Activated CD4-positive, alpha-beta T cell treated with anti-CD3 and anti-CD28 coated beads, Interleukin-2, Interleukin-6, amounts not matched to agents 100 ng/mL and 50 ng/mL, durations not matched to agents 16 hours and 8 hours (primary cell): Measurements from ENCODE around the gene ELMO2.
A peak's percentile ranks its signal among the peaks of the same experiment; 100 is the strongest.
"Not testable (repeated sequence)": the region's sequence is repeated elsewhere in the genome, so short reads cannot be mapped to it uniquely, and the experiment has no call there.

ENCODE experiments used
- DNase-seq: peaks from one replicate; pipeline ENCODE4 v3.0.0-alpha.2; 2020

ELMO2 gene

DNA sequence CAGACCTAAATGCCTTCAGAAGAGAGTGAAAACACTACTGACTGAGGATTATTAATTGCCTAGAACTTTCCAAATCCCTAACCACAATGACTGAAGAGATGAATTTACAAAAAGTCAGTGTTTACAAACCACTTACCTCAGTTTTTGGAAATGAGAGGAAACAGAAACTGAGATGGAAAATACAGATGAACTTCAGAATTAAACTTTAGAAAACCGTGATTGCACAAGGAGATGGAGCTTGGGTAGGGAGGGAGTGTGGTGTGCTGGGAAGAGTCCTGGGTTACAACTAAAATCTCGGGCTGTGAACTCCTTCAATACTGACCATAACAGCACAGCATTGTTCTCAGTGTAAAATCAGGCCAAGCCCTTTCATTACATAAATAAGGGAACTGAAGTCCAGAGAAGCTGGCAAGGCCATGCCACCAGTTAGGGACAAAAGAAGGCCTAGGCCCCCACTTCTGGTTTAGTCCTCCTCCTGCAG, 4.0 kb downstream of the ELMO2 start:
- peak; percentile 11 for DNase-seq

DNA sequence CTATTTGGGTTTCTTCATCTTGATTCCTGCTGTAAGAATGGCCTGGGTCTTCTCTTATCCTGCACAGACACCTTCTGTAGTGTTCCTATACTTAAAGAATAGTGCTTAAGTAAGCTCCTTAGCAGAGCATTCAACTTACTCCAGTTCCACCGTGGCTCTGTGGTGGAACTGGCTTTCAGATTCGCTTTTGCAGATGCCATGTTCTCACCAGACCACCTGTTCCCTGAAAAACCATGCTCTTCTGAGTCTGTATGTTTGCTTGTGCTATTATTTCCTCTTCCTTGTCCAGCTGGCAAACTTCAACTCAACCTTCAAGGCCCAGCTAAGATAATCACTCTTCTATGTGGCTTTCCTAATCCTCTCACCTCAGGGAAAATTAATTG, 4.9 kb downstream of the ELMO2 start:
- peak; percentile 43 for DNase-seq

DNA sequence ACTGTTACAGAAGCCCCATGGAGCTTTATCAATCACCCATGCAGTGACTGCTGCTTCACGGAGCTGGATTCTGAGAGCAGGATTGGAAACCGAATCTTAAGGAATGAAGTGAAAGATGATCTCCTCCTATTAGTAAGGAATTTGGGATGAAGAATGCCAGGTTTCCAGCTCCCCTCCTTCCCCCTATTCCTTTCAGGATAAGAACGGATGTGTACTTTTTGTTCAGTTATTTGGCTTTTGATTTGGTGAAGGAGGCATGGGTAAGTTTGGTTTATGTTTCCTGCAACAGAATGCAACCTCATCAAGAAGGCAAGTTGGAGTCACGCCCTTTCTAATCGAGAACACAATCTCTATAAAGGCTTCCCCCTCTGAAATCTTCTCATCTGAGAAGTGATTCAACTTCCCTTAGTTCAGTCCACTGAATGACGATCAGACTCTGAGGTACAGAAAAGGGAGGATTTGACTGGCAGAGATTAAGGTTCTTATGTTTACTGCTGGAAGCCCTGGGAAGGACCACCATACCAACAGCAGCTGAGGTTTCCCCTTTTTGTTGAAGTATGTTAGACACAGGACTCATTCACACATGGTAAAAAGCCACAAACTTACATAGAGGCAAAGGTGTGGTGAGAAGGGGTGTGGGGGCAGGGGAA, 5.5 kb downstream of the ELMO2 start:
- peak; percentile 77 for DNase-seq

DNA sequence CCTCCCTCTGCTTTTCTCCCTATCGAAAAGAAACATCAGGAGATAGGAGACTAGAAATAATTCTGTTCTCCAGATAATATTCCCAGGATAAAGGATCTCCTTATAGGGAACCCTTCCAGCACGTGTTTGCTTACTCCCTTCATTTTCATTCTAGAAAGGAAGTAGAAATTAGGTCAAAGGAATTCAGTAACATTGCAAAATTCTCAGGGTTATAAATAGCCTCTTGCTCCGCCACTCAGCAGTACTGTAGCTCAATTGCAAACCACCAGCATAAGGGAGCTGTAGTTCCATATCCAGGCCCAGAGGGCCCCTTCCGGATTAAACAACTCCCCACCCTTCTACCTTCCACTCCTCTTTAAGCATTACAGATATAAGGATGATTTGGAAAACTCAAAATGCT, 6.2 kb downstream of the ELMO2 start:
- DNase-seq, result no peak

DNA sequence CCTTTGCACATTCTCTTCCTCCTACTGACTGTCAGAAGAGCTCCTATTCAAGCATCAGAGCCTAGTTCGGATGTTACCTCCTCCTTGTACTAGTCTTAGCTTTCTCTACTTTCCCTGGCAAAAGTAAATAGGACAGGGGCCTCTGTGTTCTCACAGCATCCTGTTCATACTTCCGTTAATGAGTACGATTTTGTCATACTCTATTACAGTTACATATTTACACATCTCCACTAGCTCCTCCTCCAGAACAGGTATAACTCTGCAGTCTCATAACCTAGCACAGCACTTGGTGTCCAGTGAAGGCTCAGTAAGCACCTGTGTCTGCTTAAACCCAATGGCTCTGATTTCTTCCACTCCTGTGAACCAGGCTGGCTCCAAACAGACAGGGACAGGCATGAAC, 7.0 kb downstream of the ELMO2 start:
- peak; percentile 12 for DNase-seq

DNA sequence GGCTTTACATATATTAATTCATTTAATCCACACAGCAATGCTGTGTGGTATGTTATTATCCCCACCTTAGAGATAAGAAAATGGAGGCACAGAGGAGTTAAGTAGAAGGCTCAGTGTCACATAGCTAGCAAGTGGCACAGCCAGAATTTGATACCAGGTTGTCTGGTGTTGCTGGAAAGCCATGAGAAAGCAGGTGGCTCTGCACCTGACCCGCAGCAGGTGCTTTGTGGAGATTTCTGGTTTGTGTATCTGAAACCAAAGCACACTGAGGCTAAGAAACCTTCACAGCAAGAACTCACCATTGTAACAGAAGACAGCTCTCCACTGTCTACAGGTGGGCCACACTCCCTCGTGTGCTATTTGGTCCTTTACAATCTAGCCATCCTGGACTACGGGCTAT, 7.5 kb downstream of the ELMO2 start:
- no peak for DNase-seq

DNA sequence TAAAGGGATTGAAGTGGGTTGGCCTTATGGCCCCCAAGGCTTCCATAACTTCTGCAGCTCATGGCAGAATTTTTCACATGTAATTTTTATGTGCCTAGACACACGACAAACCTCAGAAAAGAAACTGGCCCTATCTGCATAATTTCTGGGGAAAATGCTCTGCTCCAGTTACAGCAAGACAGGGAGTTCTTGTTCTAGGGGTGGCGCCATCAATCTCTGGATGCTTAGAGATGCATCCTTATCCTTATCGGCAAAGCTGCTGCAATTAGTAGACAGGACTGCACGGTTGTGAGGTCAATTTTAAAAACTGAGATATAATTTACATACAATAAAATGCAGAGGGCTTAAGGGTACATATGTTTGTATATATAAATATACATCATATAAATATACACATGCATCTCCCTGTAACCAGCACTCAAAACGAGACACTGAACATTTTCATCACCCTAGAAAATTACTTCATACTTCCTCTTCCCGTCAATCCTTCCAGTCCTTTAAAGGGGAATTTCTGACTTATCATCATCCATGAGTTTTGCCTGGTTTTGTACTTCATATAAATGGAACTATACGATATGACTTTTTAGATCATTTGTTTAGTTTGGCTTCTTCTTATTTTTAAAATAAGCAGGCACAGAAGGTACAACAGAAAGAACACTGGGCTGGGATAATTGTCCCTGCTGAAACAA, 10.2 kb downstream of the ELMO2 start:
- no peak for DNase-seq

DNA sequence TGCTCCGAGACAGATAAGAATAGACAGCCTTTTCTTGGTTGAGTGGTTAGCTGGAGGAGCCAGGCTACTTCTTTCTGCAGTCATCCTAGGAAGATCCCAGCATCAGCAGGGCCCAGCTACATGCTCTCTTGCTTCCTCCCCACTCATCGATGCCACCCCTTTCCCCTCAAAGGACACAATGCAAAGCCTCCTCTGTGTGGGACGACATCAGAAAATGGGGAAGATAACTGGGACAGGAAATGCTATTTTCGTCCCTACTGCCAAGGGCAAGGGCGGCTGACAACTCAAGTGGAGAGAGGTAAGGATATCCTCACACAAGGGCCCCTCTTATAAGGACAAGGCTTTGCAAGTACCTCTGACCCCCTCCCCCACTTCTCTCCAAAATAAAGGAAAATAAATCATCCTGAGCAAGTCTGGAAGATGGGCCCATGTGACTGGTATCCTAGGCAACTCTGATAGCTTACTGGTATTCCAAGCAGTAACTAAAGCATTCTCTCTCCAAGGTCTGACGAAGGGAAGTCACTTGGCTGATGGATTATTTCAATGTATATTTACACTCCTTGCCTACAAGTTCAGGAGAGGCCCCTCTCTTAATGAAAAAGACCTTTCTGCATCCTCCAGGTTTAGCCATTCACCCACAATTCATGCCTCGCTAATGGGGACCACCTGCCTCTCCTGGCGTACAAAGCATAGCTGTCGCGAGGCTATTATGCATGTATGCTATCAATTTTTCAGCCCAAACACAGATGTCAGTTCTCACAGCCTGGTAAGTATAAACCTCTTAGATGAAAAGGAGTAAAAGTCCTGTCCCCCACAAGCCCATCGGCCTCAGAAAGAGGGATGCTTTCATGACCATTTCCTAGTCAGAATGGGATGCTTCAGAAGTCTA, 11.3 kb downstream of the ELMO2 start:
- DNase-seq, result no peak

DNA sequence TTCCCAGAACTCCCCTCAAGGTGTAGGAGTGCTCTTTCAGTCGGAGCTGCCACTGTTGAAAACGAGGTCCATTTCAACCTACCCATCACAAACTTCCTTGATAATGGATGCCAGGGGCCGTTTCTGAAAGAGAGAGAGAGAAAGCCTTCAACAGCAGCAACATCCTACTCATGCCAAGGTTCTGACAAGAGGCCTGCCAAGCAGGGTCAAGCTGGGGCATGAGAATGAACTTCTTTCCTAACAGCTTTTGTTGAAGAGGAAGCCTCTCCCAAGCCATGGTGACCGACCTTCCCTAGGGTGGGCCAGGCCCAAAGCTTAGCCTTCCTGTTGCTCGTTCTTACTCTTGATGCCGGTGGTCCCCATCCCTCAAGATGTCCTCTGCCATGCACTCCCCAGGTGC, 12.4 kb downstream of the ELMO2 start:
- no peak for DNase-seq

DNA sequence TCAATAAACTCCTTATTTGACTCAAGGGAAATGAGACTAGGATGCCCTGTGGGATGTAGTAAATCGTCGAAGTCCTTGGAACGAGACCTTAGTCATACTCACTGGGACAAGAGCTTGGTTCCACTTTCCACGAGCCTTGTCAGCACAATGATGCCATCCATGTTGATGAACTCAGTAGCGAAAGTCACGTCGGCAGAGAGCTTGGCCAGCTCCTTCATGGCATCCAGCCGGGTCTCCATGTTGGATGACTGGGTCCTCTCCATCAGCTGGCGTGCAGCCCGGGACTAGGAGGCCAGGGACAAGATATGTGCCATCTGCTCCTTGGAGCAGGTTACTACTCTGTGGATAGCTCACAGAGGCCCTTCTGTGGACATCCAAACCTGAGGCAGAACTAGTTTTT, 17.5 kb downstream of the ELMO2 start:
- no peak for DNase-seq

DNA sequence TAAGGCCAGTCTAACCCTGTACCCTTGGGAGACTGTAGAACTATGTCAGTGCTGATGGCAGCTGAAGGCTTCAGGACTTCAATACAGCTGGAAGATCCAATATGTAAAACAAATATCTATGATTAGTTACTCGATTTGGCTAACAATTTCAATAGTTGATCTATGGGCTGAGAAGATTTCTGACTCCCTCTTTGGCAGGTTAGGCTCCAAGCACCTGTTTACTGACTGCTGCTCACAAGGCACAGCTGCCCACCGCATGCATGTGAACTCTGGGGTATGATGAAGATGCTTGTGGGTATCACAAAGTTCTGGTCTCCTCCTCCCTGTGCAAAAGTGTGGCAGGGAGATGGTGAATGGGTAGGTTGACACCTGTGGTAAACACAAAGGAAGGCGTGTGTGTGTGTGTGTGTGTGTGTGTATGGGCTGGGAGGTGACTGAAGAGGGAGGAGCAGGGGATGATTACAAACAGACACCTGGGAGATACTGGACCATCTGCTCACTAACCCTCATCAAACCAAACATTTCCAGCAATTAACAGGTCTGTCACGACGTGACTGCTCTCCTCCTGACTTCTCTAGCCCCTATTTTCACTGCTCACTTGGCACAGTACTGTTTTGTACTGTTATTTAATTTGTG, 18.1 kb downstream of the ELMO2 start:
- DNase-seq, result no peak

DNA sequence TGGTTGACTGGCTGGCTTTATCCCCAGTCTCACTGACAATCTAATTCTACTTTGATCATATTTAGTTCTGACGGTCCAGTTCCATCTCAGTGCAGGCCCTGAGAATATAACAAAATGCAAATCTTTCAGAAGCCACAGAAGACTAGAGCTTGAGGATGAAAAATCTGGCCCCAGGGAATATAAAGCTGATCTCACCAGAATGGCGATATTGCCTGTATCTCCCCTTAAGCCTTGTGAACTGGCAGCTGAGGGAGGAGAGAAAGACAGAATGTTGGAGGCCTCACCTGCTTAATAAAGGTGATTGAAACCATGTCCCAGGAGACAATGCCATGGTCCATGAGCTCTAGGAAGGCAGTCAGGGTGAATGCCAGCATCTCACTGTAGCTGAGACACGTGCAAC, 19.4 kb downstream of the ELMO2 start:
- not testable (repeated sequence) for DNase-seq

DNA sequence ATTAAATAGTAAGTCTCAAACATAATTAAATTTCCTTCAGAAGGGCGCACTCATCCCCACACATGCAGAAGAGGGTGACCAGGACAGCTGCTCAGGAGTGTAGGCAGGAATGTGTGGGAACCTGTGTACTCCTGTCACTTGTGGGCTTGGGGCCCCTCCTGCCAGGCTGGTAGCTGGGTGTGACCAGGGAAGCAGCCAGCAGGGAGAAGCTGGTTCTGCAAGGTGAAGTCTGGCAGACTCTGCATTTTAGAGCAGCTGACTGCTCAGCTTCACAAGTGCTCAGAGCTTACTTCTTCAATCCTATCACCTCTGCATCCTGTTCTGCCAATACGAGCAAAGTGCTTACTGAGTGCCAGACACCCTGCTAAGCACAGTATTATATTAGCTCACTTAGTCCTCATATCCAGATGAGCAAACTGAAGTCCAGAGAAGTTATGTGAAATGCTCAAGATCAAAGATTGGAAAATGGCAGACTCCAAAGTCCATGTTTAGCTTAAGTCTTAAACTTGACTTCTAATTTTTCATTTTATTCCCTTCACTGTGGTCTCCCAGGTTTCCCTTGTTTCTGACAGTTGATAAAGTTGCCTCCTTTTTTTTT, 27.9 kb downstream of the ELMO2 start:
- no peak for DNase-seq

DNA sequence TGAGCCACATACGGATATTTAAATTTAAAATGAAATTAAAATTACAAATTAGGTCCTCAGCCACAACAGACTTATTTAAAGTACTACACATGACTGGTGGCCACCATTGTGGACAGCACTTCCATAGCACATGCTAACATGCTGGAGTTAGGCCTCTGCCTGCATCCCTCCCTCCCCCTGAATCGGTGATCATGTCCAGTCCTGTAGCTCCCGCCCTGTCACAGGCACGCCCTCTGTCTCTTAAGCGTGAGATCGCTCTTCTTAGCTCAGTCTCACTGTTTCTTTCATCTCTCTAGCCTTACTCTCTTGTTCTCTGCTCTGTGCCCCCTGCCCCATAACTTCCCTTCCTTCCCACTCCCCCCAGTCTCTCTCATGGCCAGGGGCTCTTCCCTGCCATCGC, 28.9 kb downstream of the ELMO2 start:
- DNase-seq, result no peak

DNA sequence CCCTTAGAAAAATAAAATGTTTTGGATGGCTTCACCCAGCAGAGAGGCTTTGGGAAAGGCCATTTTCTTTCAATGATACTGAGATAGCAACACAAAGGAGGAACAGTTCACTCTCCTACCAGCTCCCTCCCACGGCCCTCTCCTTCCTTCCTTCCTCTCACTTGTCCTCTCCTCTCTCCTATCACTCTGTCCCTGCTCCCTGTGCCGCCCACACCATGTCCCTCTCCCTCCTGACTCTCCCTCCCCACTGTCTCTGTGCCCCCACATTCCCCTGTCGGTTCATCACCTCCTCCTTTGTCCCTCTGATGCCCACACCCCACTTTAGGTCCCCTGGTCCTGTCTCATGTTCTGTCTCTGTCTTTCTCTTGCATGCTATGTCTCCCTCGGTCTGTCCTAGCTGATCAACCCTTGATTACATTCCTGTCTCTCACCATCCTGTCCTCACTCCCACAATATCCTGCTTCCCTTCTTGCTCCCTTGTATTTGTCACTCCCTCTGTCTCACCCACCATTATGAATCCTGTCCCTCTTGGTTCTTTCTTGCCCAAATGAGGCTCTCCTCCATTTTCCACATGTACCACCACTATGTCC, 30.1 kb downstream of the ELMO2 start:
- no peak for DNase-seq

DNA sequence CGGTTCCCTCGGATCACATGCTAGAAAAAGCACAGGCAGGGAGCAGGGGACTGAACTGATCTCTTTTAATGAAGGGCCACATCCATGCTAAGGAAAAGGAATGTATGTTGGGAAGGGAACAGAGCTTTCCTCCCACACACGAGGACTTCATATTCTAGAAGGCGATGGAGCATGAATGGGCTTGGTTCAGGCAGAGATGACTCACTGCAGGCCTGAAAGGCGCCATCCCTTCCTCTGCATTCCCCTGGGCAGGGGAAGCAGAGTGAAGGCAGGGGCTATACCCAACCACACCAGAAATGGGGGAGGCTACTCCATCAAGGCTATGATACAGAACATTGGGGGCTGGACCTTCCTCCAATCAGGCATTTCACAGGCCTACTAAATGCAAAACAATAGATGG, 30.6 kb downstream of the ELMO2 start:
- DNase-seq, result no peak

DNA sequence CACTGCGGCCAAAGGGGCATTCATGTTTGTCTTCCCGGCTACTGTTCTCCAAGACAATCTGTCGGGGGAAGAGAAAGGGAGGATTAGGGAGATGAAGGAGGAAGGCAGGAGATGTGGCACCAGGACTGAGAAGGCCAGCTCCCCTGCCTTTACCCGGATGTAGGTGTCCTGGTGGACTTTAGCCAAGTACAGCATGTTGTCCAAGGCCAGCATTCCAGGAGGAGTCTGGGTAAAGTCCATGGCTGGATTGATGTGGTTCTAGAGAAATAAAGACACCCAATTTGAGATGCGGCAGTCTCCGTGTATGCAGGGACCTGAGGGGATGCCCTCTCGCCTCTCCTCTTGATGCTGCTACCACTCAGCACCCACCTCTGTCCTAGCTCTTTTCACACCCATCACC, 32.0 kb downstream of the ELMO2 start:
- DNase-seq, result no peak

DNA sequence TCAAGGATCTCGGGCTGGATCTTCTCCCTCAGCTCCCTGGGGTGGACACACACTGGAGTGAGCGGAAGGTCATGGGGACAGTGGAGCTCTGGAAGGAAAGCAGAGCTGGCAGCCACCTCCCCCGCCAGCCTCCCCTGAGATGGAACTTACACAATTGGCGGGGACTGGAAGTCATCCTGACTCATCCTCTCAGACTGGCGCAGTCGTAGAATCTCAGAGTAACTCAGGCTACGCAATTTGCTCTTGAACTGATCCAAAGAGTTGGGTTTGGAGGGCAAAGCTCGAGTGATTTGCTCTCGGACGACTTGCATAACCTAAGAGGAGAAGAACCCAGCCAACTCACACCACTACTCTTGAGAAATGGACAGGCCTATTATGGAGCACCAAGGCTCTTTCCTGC, 34.8 kb downstream of the ELMO2 start:
- DNase-seq, result no peak

DNA sequence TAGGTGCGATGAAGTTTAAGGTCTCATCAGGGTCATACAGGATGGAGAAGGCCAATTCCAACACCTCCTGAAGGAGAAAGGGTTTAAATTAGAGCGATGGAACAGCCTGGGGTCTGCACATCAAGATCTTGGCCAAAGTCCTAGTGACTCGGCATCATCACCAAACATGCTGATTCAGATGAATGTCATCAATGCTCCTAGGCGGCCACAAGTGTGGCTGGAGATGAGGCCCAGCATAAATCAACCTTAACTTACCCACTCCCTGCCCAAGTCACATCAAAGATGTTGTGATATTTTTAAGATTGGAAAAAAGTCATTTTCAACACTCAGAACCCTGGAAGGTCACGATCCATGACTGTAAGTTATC, 37.5 kb downstream of the ELMO2 start:
- no peak for DNase-seq

DNA sequence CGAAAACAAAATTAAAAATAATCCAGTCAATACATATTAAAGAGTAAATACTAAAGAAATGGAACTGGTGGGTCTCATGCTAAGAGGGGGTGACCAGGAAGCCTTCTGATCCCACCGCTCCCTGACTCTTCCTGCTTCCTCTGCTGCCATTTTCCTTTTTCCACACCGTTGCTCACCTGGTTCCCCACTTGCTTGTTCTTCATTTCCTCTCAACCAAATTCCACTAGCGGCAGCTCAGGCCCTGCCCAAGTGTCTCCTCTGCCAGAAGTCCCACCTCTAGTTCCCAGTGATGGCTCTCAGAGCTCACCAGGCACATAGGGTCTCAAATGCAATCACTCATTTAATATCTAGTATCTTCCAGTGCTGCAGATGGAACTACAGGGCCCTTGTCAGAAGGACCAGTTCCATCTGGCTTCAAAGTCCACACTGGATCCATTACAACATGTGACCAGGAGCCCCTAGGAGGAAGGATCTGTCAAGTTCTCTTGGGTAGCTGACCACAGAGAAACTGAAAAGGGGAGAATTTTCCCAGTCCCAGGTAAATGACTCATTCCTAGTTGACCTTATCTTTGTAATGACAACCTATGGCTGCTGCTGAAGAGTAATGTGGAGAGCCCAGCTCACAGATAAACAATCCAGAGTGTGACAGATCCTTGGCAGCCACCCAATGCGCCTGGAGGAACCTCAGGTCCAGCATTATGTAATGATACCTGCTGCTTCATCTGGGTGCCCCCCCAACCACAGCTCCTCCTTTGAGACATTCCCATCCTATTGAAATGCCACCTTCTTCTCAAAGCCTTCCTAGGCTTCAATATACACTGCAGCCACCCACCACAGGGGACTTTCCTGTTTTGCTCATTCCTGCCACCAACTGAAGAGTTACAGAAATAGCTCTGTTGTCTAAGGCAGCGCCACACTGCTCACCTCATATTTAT, 38.2 kb downstream of the ELMO2 start:
- peak; percentile 13 for DNase-seq

DNA sequence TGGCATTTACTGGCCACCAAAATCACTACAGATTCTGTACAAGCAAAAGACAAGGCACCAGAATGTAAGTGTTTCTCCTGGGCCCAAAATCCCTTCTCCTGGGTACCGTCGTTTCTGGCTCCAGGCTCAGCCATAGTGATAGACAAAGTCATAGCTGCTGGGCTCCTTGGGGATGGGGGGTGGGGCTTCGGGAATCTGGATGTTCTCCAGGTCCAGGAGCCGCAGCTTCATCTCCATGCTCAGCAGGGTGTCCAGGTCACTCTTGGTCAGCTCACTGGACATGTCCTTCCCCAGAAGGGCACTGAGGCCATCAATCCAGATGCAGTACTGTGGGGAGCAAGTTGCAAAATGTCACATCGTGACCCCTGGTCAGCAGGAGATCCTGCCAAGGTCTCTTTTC, 39.2 kb downstream of the ELMO2 start:
- no peak for DNase-seq
